ENCODE measurements around the gene DLG2. TPM values are rescaled to one million over a fixed set of nuclear protein-coding genes. Genes with fewer than 3 reads are reported as not detected.
"Not testable (repeated sequence)": the region's sequence is repeated elsewhere in the genome, so short reads cannot be mapped to it uniquely, and the experiment has no call there.

DLG2 gene
- total RNA-seq, 1 donor from 2014 or later, result 0.43 TPM

DNA sequence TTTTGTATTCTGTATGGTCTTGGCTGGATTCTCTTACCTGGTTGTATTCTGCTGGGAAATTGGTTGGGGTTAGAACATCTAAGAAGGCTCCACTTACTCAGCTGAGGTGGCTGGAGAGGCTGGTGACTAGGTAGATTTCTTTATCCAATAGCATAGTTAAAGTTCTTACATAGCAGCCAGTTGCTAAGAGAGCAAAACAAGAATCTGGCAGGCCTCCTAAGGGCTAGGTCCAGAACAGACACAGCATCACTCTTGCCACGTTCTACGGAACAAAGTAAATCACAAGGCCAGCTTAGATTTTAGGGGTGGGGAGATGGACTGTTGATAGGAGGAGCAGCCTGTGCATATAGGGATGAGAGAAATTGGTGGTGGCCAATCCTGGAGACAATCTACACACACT, 2199.6 kb downstream of the DLG2 start:
- intact Hi-C loops (cut with DNase I), result no loop called here
- H3K4me1 ChIP-seq, result no peaks in the 10 kb centered on the region
- H3K27ac ChIP-seq, result no peak overlapping the region
- DNase-seq (ENCODE audit: low spot score in 2 of 2), result no peak
- H3K36me3 ChIP-seq, result no peaks in the 10 kb centered on the region
- H3K4me3 ChIP-seq, result no peak overlapping the region
- H3K27me3 ChIP-seq, result no peaks in the 10 kb centered on the region
- TF ChIP-seq, protein P1, sequence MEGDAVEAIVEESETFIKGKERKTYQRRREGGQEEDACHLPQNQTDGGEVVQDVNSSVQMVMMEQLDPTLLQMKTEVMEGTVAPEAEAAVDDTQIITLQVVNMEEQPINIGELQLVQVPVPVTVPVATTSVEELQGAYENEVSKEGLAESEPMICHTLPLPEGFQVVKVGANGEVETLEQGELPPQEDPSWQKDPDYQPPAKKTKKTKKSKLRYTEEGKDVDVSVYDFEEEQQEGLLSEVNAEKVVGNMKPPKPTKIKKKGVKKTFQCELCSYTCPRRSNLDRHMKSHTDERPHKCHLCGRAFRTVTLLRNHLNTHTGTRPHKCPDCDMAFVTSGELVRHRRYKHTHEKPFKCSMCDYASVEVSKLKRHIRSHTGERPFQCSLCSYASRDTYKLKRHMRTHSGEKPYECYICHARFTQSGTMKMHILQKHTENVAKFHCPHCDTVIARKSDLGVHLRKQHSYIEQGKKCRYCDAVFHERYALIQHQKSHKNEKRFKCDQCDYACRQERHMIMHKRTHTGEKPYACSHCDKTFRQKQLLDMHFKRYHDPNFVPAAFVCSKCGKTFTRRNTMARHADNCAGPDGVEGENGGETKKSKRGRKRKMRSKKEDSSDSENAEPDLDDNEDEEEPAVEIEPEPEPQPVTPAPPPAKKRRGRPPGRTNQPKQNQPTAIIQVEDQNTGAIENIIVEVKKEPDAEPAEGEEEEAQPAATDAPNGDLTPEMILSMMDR (IDR thresholded peaks at IDR 0.05), result no peak
- no peaks in the 10 kb centered on the region for H3K9me3 ChIP-seq

DNA sequence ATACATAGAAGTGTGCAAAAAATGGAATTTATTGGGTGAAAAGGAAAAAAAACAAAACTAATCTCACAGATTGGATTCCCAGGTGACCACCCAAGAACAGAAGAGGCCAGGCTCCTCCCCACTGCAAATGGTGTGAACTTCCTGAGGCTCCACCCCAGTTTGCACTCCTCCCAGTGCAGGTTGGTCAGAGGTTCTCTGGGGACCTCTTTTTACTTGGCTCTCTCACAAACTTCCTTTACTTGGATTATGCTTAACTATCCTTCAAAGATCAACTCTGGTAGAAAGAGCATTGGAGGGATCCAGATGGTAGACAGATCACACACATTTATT, 2202.0 kb downstream of the DLG2 start:
- intact Hi-C loops (cut with DNase I), result no loop called here
- Histone ChIP-seq H3K36me3 (no peaks in the 10 kb centered on the region), H3K27me3 (no peaks in the 10 kb centered on the region), H3K9me3 (no peaks in the 10 kb centered on the region), H3K4me3 (no peak overlapping the region), H3K4me1 (no peaks in the 10 kb centered on the region), H3K27ac (no peak overlapping the region)
- TF ChIP-seq, protein P1 (IDR thresholded peaks at IDR 0.05), result no peak
- DNase-seq (ENCODE audit: low spot score in 2 of 2), result no peak

DNA sequence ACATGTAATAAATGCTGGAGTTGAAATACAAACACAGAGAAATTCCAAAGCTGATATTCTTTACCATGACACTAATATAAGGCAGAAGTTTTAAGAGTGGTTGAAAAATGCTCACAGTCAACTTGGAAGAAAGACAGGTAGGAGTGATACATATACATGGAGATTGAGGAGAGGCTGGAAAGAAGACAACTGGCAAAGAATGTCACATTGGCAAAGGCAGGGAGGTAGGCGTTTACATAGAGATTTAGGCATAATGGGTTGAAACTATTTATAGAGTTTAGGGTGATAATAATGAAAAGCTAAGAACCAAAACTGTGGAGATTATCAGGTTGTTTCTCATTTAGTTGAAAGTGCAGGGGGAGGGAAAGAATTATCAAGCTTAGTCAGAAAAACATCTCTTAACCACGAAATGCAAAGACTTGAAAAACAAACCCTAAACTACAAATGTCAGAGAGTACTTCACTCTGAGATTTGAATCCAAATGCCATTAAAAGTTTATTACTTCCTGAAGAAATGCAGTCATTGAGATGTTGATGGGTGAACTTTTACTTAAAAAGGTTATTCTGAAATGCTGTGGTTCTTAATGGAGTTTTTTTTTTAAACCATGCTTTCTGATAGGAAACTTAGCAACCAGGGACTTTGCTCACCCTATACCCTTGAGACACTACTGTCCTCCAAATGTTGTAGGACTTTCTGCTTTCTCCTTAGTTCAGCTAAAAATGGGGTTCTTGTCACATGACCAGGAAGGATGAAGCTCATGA, 2202.6 kb downstream of the DLG2 start:
- no peaks in the 10 kb centered on the region for H3K4me1 ChIP-seq
- H3K27ac ChIP-seq, result no peak overlapping the region
- no peak overlapping the region for H3K4me3 ChIP-seq
- TF ChIP-seq, protein P1 (IDR thresholded peaks at IDR 0.05), result no peak
- no peaks in the 10 kb centered on the region for H3K27me3 ChIP-seq
- no peaks in the 10 kb centered on the region for H3K36me3 ChIP-seq
- DNase-seq (ENCODE audit: low spot score in 2 of 2), result no peak
- no peaks in the 10 kb centered on the region for H3K9me3 ChIP-seq
- intact Hi-C loops (cut with DNase I), result no loop called here

DNA sequence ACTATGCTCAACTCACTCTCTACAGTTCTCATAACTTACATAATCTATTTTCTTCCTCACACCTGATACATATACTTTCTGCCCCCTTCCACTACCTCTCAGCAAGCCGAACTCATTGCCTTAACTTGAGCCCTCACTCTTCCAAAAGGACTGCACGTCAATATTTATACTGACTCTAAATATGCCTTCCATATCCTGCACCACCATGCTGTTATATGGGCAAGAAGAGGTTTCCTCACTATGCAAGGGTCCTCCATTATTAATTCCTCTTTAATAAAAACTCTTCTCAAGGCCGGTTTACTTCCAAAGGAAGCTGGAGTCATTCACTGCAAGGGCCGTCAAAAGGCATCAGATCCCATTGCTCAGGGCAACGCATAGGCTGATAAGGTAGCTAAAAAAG, 2204.5 kb downstream of the DLG2 start:
- H3K9me3 ChIP-seq; intact Hi-C loops (cut with DNase I); DNase-seq (ENCODE audit: low spot score in 2 of 2); H3K4me1 ChIP-seq; H3K27me3 ChIP-seq; H3K36me3 ChIP-seq; H3K4me3 ChIP-seq; H3K27ac ChIP-seq: not testable (repeated sequence)

DNA sequence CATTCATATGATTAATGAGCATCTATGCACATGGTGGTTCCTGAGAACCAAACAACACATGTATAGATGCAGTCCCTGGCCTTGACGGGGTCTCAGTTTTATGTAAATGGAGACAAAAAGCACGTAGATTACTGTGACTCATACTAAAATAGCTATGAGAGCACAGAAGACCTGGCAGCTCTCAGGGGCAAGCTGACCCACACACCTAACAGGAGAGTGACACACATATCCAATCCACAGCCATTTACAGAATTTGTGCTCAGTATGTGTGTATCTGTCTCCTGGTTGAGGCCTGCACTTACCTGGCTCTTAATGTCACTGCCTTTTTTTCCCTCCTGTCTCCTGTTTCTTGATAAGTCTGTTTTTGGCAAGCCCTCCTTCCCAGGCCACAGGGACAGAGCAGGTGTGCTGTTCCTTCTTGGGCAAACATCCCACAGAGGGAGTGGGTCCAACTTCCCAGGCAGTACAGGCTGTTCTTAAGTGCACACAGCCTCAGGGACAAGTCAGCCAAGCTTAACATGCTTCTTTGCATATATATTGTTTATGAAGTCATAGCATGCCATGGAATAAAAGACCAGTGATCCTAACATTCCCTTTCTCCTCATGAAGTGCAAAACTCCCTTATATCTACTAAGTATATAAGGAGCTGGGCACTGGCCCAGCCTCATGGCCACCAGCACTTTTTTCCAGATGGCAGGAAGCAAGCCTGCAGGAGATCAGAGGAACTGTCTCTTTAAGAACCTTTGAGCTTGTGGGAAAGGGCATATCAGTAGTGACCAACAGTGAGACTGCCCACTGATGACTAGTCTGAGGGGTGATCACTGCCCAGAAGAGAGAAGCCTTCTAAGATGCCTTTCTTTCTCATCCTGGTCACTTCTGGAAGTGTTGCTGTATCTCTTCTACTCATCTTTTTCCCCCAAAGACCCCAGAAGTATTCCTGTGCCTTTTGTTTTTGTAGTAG, 2216.3 kb downstream of the DLG2 start:
- Histone ChIP-seq H3K4me3 (no peak overlapping the region), H3K27me3 (no peaks in the 10 kb centered on the region), H3K9me3 (no peaks in the 10 kb centered on the region), H3K36me3 (no peaks in the 10 kb centered on the region), H3K27ac (no peak overlapping the region), H3K4me1 (no peaks in the 10 kb centered on the region)
- intact Hi-C loops (cut with DNase I), result no loop called here
- DNase-seq (ENCODE audit: low spot score in 2 of 2), result no peak
- TF ChIP-seq, protein P1 (IDR thresholded peaks at IDR 0.05), result no peak

DNA sequence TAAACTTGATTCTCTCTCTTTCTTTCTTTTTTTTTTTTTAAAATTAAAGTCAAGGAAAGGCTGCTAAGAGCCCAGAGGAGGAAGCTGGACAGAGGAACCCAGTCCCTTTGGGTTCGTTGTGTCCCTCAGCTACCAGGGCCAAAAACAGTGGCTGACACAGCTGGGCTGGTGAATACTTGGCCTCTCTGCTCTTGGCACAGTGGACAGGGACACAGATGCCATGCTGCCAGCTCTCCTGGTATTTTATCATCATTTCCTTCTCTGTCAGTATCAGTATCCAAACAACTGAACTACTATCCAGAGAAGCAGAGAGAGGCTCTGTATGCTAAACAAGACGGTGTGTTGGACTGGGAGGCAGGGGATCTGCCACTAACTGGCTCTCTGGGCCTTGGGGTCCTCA, 2217.3 kb downstream of the DLG2 start:
- Histone ChIP-seq H3K36me3 (no peaks in the 10 kb centered on the region), H3K27me3 (no peaks in the 10 kb centered on the region), H3K4me1 (no peaks in the 10 kb centered on the region), H3K4me3 (no peak overlapping the region), H3K9me3 (no peaks in the 10 kb centered on the region), H3K27ac (no peak overlapping the region)
- TF ChIP-seq, protein P1 (IDR thresholded peaks at IDR 0.05), result no peak
- intact Hi-C loops (cut with DNase I), result no loop called here
- DNase-seq (ENCODE audit: low spot score in 2 of 2), result no peak
